Measurements from ENCODE around the gene ZDHHC11. TPM values are rescaled to one million over a fixed set of nuclear protein-coding genes. Genes with fewer than 3 reads are reported as not detected.
"Not testable (repeated sequence)": the region's sequence is repeated elsewhere in the genome, so short reads cannot be mapped to it uniquely, and the experiment has no call there.

Gene ZDHHC11
- total RNA-seq, 1 donor from 2014 or later: not detected

DNA sequence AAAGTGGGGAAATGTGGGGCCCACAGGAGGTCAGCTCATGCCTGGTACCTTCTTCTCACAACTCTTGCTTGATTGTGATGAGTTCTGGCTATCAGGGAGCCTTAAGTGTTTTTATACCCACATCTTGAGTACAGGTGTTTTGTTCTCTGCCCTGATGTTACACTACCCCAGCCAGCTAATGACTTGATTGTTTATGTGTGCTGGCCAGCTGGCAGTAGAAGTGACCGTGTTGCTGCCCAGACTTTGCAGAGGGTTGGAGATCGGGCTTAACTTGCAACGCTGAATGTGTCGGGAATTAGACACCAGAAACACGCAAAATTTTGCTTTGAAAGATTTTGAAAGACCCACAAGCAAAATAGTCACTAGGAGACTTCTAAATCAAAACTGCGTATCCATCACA, 49.3 kb downstream of the ZDHHC11 start:
- intact Hi-C loops (cut with DNase I): no loop called here
- Histone ChIP-seq H3K36me3 (no peaks in the 10 kb centered on the region), H3K4me3 (no peak overlapping the region), H3K27ac (no peak overlapping the region), H3K4me1 (no peaks in the 10 kb centered on the region), H3K27me3 (no peaks in the 10 kb centered on the region), H3K9me3 (peaks cover 4 to 5% of the 10 kb centered on the region in 2 donors)
- no peak for DNase-seq (ENCODE audit: low spot score in 2 of 2)
- TF ChIP-seq, protein P1, sequence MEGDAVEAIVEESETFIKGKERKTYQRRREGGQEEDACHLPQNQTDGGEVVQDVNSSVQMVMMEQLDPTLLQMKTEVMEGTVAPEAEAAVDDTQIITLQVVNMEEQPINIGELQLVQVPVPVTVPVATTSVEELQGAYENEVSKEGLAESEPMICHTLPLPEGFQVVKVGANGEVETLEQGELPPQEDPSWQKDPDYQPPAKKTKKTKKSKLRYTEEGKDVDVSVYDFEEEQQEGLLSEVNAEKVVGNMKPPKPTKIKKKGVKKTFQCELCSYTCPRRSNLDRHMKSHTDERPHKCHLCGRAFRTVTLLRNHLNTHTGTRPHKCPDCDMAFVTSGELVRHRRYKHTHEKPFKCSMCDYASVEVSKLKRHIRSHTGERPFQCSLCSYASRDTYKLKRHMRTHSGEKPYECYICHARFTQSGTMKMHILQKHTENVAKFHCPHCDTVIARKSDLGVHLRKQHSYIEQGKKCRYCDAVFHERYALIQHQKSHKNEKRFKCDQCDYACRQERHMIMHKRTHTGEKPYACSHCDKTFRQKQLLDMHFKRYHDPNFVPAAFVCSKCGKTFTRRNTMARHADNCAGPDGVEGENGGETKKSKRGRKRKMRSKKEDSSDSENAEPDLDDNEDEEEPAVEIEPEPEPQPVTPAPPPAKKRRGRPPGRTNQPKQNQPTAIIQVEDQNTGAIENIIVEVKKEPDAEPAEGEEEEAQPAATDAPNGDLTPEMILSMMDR (IDR thresholded peaks at IDR 0.05): no peak

DNA sequence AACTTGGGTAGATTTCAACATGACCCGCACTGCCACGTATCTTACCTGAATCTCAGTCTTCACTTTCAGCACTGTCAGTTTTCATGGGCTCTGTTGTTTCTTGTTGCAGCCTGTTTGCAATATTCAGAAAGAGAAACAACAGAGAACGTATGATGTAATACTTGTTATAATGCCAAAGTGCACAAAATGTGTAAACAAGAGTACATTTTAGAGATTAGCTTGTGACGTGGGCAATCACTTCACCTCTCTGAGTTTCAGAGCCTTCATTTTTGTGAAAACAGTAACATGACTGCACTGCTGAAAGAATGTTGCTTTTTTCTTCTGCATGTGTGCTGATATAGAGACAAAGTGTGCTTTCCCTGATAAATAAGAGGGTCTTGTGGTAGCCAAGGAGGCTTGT, 49.7 kb downstream of the ZDHHC11 start:
- H3K9me3 ChIP-seq; DNase-seq (ENCODE audit: low spot score in 2 of 2); H3K4me3 ChIP-seq; H3K27ac ChIP-seq; H3K27me3 ChIP-seq; H3K36me3 ChIP-seq; H3K4me1 ChIP-seq; intact Hi-C loops (cut with DNase I): not testable (repeated sequence)

DNA sequence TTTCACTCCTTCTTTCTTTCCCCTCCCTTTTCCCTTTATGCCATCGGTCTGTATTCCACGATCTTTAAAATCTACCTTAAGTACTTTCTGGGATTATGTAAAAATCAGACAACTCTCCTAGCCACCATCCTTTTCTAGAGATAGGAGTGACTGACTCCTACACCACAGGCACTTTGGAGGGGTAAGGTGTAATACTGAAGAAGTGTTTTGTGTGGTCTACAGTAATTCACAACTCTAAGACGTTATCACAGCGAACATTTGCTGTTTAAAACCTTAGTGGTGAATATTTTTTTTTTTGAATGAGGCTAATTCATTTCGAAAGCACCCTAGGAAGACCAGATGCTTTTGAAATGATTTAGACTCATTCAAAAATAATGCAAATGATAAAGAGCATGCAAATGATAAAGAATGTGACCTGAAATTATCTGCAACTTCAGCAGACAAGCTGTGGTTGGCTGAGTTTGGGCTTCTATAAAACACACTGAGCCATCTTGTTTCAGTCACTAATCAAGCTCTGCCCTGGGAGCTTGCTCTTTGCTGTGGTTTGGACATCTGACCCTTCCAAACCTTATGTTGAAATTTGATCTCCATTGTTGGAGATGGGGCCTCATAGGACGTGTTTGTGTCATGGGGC, 52.2 kb downstream of the ZDHHC11 start:
- DNase-seq (ENCODE audit: low spot score in 2 of 2); H3K4me3 ChIP-seq: not testable (repeated sequence)

DNA sequence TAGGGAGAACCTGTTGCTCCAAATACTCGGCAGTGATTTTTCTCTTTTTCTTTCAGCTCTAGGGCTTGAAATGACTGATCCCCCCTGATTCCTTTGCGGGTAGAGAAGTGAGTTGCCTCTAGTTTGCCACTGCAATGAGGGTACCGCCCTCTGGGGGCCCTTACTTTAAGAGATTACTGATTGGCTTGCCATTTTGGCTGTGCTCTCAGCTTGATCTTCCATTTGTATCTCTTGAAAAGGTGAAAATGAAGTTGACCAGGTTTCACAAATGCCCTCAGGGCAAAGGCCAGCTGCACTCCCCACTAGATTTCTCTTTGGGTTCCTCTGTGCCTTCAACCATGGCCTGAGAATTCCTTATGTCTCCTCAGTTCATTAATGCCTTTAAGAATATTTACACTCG, 52.8 kb downstream of the ZDHHC11 start:
- H3K27ac ChIP-seq; H3K4me3 ChIP-seq; H3K27me3 ChIP-seq; intact Hi-C loops (cut with DNase I); H3K9me3 ChIP-seq; H3K4me1 ChIP-seq; H3K36me3 ChIP-seq; DNase-seq (ENCODE audit: low spot score in 2 of 2): not testable (repeated sequence)

More for the DNA sequence above, 52.2 kb downstream of the ZDHHC11 start:
- H3K27ac ChIP-seq; intact Hi-C loops (cut with DNase I); H3K36me3 ChIP-seq; H3K27me3 ChIP-seq; H3K9me3 ChIP-seq; H3K4me1 ChIP-seq: not testable (repeated sequence)

DNA sequence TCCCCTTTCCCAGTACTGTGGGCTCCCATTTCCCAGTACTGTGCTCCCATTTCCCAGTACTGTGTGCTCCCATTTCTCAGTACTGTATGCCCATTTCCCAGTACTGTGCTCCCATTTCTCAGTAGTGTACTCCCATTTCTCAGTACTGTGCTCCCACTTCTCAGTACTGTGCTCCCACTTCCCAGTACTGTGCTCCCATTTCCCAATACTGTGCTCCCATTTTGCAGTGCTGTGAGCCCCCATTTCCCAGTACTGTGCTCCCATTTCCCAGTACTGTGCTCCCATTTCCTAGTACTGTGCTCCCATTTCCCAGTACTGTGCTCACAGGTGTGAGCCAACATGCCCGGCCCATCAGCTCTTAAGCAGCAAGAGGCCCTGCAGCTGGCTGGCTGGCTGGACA, 54.9 kb downstream of the ZDHHC11 start:
- H3K27ac ChIP-seq; H3K4me3 ChIP-seq; intact Hi-C loops (cut with DNase I); H3K36me3 ChIP-seq; H3K4me1 ChIP-seq; DNase-seq (ENCODE audit: low spot score in 2 of 2); H3K27me3 ChIP-seq: not testable (repeated sequence)
- peaks cover 0 to 15% of the 10 kb centered on the region in 2 donors for H3K9me3 ChIP-seq

DNA sequence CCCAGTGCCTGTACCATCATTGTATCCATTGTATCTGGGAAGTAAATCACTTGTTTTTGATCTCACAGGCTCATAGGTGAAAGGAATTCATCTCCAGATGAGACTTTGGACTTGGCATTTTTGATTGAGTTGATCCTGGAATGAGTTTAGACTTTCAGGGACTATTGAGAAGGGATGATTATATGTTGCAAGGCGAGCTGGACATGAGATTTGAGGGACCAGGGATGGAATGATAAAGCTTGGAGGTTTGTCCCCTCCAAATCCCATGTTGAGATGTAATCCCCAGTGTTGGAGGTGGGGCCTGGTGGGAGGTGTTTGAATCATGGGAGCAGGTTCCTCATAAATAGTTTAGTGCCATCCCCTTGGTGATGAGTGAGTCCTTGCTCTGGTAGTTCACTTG, 55.8 kb downstream of the ZDHHC11 start:
- H3K4me1 ChIP-seq; H3K4me3 ChIP-seq; H3K36me3 ChIP-seq; H3K27ac ChIP-seq; H3K27me3 ChIP-seq; DNase-seq (ENCODE audit: low spot score in 2 of 2); intact Hi-C loops (cut with DNase I): not testable (repeated sequence)
- peaks cover 0 to 23% of the 10 kb centered on the region in 2 donors for H3K9me3 ChIP-seq

DNA sequence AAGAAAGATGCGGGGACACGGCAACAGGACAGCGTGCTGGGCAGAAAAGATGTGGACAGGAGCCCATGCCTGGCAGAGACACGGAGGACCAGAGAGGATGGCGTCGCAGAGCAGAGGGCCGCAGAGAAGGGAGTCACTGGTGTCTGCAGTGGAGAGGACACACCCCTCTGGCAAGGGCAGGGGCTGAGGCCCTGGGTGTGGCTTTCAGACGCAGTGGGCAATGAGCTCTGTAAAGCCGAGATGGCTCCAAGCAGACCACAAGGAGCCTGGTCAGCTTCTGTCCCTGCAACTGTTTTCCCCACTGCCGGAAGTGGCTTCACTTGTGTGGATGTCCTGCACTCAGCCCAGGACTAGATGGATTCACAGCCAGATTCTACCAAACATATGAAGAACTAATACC, 62.1 kb downstream of the ZDHHC11 start:
- DNase-seq (ENCODE audit: low spot score in 2 of 2); H3K4me3 ChIP-seq; H3K27me3 ChIP-seq; H3K27ac ChIP-seq; H3K4me1 ChIP-seq; H3K36me3 ChIP-seq: not testable (repeated sequence)
- intact Hi-C loops (cut with DNase I): loop anchor here (10.0 kb wide), 1 partner anchor 114 kb away; no protein-coding TSS in a partner anchor
- H3K9me3 ChIP-seq: peaks cover 0 to 23% of the 10 kb centered on the region in 2 donors

DNA sequence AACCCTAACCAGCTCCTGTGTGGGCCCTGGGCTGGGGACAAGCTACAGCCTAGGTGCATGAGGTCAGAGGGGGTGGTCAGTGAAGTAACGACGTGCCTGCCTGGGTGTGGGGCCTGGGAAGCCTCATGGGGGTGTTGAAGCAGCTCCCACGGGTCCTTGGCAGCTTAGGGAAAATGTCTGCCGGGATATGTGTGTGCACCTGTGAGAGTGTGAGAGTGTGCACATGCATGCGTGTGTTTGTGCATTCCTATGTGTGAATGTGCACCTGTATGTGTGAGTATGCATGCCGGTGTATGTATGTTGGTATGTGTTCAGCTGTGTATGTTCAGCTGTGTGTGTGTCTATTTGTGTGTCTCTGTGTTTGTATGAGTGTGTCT, 62.9 kb downstream of the ZDHHC11 start:
- H3K9me3 ChIP-seq: peaks cover 0 to 15% of the 10 kb centered on the region in 2 donors
- not testable (repeated sequence) for DNase-seq (ENCODE audit: low spot score in 2 of 2); H3K27ac ChIP-seq; H3K36me3 ChIP-seq; H3K4me3 ChIP-seq; H3K27me3 ChIP-seq; H3K4me1 ChIP-seq
- intact Hi-C loops (cut with DNase I): loop anchor here (10.0 kb wide), 1 partner anchor 113 kb away; no protein-coding TSS in a partner anchor

DNA sequence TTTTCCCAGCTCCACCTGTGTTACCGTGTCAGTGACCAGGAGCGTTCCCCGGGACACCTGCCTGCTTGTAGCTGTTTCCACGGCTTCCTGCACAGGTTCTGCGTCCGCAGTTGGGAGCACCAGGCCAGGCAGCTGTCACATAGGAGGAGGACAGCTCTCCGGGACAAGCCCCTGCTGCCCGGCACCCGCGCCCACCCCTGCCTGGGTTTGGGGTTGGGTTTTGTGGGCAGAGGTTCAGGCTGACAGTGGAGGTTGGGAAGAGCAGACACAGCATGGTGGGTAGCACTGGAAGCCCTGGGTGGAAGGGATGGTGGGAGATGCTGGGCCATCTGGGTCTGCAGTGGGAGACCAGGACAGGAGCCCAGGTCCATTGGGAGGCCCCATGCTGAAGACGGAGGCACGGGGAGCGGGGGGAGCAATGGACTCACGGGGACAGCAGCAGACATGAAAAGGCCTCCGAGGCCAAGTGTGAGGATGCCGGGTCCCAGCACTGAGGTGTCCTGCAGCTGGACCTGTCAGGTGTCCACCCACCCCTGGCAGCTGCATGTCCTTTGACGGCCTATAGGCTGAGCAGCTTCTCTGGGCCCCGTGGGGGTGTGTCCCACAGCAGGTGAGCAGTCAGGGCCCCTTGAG, 63.4 kb downstream of the ZDHHC11 start:
- not testable (repeated sequence) for H3K4me1 ChIP-seq, H3K27me3 ChIP-seq, H3K36me3 ChIP-seq, H3K4me3 ChIP-seq, H3K27ac ChIP-seq
- intact Hi-C loops (cut with DNase I): loop anchor here (10.0 kb wide), 1 partner anchor 113 kb away; no protein-coding TSS in a partner anchor
- H3K9me3 ChIP-seq: peaks cover 0 to 14% of the 10 kb centered on the region in 2 donors
- DNase-seq (ENCODE audit: low spot score in 2 of 2): peak in 1 of 2 donors; percentile 60

DNA sequence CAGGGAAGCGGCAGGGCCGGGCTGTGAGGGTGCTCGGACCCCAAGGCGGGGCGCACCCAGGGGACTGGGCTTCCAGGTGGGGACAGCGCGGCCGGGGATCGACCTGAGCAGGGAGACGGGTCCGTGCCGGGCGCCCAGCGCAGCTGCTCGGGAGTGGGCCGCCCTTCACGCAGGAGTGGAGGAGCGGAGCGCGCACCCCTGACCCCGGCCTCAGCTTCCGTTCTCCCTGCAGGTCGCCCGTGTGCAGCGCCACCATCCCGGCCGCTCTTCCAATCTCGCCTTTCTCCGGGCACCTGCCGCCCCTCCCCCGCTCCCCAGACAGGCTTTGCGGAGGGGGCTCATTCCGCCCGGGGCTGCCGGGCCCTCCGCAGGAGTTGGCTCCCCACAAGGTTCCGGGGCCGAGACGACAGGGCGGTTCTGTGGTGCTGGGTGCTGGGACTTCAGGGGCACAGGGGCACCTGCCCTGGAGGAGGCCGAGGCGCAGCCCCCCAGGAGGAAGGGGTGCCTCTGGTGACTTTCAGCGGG, 65.5 kb downstream of the ZDHHC11 start:
- not testable (repeated sequence) for H3K36me3 ChIP-seq, H3K27ac ChIP-seq, H3K27me3 ChIP-seq, H3K4me1 ChIP-seq, H3K9me3 ChIP-seq
- intact Hi-C loops (cut with DNase I): loop anchor here (2.0 to 10.0 kb wide), 2 partner anchors 110 to 172 kb away; partner anchors contain the start of gene CEP72
- H3K4me3 ChIP-seq: peak overlapping the region; percentile 72 to 83
- peak in 1 of 2 donors; percentile 65 for DNase-seq (ENCODE audit: low spot score in 2 of 2)

DNA sequence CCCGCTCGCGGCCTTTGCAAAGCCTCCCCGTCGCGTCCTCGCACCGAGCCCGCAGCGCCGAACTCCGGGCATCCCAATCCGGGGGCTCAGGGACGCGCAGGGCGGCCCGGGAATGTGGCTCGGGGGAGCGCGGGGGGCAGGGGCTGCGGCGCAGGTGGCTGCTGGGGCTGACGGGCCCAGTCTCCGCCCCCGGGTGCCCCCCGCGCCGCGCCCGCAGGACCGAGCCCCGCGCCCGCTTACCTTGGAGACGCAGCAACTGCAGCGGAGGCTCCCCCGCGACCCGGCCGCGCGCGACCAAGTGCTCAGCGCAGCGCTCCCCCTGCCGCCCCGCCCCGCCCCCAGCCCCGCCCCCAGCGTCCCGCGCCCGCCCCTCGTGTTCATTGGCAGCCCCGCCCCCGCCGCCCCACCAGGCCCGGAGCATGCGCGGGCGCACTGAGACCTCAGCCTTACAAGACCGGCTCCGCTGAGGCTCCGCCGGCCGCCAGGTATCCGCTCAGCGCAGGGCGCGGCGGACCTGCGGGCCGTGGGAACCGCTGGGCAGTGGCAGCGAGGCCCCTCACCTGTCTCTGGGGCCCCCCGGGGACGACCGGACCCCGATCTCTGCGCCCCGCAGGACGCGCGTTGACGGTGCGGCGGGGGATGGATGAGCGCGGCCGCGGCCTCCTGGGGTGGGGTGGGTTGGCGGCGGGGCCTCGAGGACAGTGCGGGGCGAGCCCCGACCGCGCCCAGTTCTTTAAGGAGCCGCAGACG, 66.2 kb downstream of the ZDHHC11 start, which contains the start of gene ZDHHC11B:
TSS of gene ZDHHC11B (minus strand) at position 302 of the 750 bp plus-strand sequence. CDS start 17,810 bp downstream, outside the sequence.
- intact Hi-C loops (cut with DNase I): loop anchor here (2.0 to 10.0 kb wide), 2 partner anchors 110 to 172 kb away; partner anchors contain the start of gene CEP72
- DNase-seq (ENCODE audit: low spot score in 2 of 2): peak; percentile 74 to 94
- not testable (repeated sequence) for H3K27me3 ChIP-seq, H3K27ac ChIP-seq, H3K36me3 ChIP-seq, H3K4me1 ChIP-seq, H3K9me3 ChIP-seq
- peak within 1 kb of the TSS; percentile 72 to 83 for H3K4me3 ChIP-seq

DNA sequence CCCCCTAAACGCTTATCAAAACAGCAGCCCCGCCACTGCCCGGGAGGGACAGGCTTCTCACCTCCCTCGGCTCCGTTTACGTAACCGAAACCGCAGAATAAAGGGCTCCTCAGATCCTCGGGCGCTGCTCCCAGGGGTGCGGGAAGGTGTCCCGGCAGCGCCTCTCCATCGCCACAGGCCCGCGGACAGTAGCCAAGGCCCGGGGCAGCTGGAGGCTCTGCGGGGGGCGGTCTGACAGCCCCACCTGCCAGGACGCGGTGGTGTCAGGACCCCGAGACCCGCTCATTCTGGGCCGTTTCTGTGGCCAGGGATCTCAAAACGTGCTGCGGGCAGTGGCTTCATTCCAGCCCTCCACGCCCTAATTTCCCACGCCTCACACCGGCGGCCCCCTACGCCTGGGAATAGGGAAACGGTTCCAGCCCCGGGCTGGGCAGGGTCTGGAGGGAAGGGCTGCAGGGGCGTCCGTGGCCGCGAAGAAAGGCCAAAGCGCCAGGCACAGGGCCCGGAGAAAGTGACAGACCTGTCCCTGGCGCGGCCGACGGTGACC, 66.8 kb downstream of the ZDHHC11 start:
- H3K27ac ChIP-seq, H3K9me3 ChIP-seq, H3K4me1 ChIP-seq, H3K27me3 ChIP-seq, H3K36me3 ChIP-seq: not testable (repeated sequence)
- H3K4me3 ChIP-seq: peak overlapping the region; percentile 72 to 83
- intact Hi-C loops (cut with DNase I): loop anchor here (2.0 to 10.0 kb wide), 2 partner anchors 109 to 171 kb away; partner anchors contain the start of gene CEP72
- peak in 1 of 2 donors; percentile 65 for DNase-seq (ENCODE audit: low spot score in 2 of 2)

Data from ascending aorta (tissue), 2 donors.